GM18867 (cell line): ENCODE measurements around the gene BATF3.

ENCODE experiments used
- ATAC-seq: cut with Tn5 transposase; IDR thresholded peaks from one replicate; pipeline ENCODE4 v1.9.1; 2021; ENCODE audit warnings: mild to moderate bottlenecking, moderate library complexity; ENCODE audit not compliant: unreplicated experiment

Gene BATF3

GRCh38 chr1:212686069-212686468 is 13.6 kb downstream of the BATF3 start:
- no peak for ATAC-seq

DNA sequence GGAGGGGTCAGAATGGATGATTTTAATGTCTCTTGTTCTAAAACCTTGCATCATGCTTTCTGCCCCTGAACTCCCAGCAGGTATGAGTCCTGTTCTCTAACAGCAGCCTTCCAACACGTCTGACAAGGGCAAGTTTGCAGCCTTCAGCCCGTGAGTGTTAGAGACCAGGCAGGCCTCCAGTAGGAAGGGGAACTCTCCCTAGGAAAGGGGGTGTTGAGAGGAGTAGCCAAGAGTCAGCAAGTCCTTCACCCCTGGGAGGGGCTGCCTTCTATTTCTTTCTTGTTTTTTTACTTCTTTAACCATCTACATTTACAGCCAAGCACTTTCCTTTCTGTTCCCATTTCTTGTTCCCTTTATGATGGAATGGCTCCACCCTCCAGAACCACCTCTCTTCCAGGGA is 14.2 kb downstream of the BATF3 start:
- no peak for ATAC-seq

GRCh38 chr1:212684521-212685090 is 15.0 kb downstream of the BATF3 start:
- no peak for ATAC-seq

GRCh38 chr1:212684076-212684475 is 15.6 kb downstream of the BATF3 start:
- ATAC-seq: no peak

GRCh38 chr1:212683357-212683722 is 16.3 kb downstream of the BATF3 start:
- ATAC-seq: peak; percentile 87

DNA sequence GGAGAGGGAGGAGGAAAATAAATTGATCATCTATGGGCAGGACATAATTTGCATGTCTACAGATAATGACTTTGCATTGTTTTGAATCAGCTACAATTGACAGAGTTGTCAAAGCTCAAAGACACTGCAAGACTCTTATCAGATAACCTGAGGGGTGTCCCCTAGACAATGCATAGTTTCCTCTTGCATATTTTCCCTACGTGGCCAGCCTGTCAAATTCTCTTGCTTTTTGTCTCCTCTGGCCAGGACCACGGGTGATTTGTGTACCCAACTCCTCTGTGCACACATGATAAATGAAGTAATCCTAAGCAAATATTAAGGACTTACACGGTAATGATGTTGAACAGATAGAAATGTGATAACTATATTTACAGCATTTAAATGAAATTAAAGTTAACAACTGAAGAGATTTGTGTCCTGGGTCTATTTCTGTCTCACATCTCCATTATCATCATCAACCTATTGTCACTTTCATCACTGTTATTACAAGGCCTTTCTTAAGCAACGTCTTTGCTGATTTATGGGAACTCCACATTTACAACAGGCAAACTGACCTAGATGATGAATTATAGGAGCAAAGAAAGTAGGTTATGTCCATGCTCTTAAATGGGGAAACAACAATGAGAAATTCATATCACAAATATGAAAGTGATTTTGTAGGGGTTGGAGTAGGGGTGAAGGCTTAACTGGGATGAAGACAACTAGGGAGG is 18.8 kb downstream of the BATF3 start:
- ATAC-seq: no peak

DNA sequence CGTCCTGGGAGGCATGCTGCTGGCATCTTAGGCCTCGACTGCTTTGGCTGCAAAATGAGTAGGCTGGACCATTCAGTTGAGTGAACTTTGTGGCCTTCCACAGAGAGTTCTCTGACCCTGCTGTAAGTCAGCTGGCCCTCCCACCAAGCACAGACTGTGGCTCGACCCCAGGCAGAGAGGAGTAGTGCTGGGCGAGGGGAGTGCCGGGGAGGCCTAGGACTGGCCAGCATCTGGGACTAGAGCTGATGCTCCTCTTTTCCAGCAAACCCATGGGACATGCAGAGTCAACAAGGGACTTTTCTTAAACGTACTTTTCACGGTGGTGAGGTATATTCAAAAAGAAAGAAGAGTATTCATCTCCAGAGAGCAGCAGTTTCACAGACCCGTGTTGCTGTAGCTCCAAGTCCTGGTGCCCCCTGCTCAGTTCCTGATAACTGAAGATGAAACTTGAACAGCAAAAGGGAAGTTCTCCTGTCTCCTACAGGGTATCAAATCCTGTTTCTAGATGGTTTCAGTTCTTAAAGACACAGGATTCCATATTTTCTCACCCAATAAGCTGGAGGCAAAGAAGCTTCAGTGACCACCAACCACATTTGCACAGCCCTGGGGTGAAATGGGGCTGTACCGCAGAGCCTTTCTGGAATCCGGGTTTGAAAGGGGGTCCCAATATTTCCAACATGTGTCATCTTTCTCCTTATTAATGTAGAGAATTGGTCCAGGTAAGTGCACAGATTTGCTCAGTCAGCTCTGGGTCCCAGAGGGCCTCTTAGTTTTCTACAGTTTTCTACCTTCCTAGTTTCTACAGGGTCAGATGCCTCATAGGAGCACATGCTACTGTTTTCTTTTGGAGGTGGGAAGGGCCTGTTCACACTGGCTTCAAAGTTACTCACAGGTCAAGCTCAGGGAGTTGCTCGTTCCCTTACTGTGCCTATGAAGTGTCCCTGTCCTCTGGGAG is 20.9 kb downstream of the BATF3 start:
- ATAC-seq: peak; percentile 55

- ATAC-seq: no peak
Measured at GRCh38 chr1:212677573-212677972, 22.1 kb downstream of the BATF3 start.

DNA sequence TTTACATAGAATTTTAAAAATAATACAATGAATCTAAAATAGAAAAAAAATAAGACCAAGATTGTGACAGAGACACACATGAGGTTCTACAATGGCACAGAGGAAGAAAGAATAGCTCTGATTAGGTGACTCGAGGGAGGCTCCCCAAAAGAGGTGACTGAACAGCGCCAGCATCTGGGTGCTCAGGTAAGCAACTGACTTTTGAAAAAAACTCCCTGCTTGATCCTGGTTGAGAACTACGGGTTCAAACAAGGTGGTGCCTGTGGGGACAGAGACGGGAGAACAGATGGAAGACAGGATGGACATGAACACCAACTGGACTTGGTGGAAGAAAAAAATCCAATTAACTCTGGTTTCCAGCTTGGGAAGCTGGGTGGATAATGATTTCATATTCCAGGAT is 22.5 kb downstream of the BATF3 start:
- no peak for ATAC-seq

DNA sequence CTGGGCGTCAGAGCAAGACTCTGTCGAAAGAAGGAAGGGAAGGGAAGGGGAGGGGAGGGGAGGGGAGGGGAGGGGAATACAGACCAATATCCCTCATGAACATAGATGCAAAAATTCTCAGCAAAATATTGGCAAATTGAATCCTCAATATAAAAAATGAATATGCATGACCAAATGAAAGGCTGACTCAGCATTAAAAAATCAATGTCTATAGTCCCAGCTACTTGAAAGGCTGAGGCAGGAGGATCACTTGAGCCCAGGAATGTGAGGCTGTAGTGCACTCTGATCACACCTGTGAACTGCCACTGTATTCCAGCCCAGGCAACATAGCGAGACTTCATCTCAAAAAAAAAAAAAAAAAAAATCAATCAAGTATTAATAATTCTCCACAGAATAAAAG is 24.0 kb downstream of the BATF3 start:
- no peak for ATAC-seq

DNA sequence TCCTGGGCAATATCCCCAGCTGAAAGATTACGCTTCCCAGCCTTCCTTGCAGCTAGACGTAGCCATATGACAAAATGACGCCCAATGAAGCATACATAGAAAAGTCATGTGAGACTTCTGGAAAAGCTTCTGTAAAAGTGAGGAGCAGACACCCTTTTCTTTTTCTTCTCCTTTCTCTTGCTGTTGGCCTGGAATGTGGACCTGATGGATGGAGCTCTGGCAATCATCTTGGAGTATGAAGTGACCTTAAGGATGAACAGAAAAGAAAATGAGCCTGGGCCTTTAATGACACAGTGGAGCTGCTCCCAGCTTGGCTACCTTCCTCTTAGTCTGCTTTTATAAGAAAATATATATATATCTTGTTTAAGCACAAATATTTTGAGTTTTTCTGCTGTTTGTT is 24.8 kb downstream of the BATF3 start:
- no peak for ATAC-seq

GRCh38 chr1:212671342-212672031 is 28.2 kb downstream of the BATF3 start:
- peak; percentile 46 for ATAC-seq

DNA sequence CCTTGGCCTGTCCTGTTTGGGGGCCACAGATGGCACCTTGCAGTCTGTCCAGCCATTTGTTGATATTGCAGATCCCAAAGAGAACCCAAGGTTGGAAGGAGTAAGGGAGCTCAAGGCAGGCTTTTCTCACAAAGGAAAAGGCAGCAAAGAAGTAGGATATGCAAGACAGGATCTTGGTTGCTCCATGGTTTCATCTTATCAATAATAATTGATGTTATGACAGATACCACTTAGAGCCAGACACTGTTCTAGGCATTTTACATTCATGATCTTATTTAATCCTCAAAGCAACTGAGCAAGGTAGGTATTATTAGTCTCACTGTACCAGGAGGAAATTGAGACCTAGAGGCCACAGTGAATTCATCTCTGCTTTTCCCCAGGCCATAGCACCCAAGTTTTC is 28.8 kb downstream of the BATF3 start:
- ATAC-seq: no peak

GRCh38 chr1:212670301-212670700 is 29.3 kb downstream of the BATF3 start:
- ATAC-seq: no peak

GRCh38 chr1:212669600-212669999 is 30.0 kb downstream of the BATF3 start:
- no peak for ATAC-seq

- no peak for ATAC-seq
Measured at GRCh38 chr1:212669102-212669501, 30.5 kb downstream of the BATF3 start.

- ATAC-seq: no peak
Measured at GRCh38 chr1:212668477-212668876, 31.2 kb downstream of the BATF3 start.

- peak; percentile 56 for ATAC-seq
Measured at GRCh38 chr1:212667223-212668139, 32.2 kb downstream of the BATF3 start.

GRCh38 chr1:212666116-212666775 is 33.4 kb downstream of the BATF3 start:
- no peak for ATAC-seq
